ENCODE results near the gene EVL.
"Not testable (repeated sequence)": the region's sequence is repeated elsewhere in the genome, so short reads cannot be mapped to it uniquely, and the experiment has no call there.

Gene EVL

DNA sequence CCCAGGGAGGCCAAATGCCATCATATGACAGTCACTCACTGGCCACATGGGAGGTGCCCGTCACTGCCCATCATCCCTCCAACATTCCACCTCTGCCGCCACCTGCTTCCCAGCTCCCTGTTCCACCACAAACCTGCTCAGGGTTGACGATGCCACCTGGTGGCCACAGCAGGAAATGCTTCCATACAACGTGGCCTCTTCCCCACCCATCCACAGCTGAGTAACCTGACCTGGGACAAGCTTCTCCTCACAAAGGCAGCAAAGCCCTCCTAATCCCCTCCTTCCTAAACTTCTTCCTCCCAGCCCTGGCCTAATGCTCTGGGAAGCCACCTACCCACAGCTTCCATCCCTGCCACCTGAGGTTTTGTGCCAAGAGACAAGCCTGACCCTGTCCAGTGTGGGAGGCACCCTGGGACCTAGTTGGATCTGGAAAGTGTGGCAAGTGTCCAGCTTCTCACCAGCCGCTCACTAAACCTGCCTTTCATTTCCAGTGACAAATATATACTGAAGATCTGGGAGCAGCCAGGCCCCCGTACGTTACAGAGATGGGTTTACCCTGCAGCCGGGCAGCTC lies 89.9 kb downstream of the EVL start:
- FAIRE-seq (no peak), DNase-seq (ENCODE audit: insufficient read length, low spot score) (peak; percentile 51)

DNA sequence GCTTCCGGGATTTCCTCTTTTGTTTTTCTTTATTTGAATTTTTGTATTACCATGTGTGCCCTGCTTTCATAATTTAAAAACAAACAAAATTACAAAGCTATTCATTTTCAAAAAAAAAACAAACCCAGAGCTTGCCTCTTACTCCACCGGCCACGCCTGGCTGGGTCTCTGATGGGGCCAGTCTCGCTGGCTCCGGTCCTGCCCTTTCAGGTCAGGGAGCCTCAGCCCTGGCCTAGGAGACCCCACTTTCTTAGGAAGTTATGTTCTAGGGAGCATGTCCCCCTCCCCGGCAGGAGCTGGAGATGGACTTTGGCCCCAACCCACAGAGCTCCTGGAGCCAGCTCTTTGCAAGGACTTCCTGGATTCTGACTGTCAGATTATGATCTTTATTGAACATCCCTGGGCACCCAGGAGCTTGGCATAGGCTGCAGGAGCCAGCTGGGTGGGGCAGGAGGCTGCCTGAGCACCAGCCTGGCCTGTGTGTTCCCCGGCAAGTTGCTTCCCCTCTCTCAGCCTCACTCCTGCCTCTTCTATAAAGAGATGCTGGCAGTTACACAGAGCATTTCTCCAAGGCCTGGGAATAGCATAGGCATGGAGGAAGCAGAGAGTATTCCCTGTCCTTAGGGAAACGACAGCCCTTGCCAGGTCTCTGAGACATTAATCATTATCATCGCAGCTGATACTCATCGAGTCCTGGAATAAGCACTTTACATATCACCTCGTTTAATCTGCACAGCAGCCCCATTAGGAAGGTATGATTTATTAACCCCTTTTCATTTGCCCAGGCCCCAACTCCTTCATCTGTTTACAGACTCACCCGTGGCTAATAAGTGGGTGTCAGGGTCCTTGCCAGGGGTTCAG lies 90.8 kb downstream of the EVL start:
- FAIRE-seq: no peak
- no peak for DNase-seq (ENCODE audit: insufficient read length, low spot score)
- TF ChIP-seq, protein P1, sequence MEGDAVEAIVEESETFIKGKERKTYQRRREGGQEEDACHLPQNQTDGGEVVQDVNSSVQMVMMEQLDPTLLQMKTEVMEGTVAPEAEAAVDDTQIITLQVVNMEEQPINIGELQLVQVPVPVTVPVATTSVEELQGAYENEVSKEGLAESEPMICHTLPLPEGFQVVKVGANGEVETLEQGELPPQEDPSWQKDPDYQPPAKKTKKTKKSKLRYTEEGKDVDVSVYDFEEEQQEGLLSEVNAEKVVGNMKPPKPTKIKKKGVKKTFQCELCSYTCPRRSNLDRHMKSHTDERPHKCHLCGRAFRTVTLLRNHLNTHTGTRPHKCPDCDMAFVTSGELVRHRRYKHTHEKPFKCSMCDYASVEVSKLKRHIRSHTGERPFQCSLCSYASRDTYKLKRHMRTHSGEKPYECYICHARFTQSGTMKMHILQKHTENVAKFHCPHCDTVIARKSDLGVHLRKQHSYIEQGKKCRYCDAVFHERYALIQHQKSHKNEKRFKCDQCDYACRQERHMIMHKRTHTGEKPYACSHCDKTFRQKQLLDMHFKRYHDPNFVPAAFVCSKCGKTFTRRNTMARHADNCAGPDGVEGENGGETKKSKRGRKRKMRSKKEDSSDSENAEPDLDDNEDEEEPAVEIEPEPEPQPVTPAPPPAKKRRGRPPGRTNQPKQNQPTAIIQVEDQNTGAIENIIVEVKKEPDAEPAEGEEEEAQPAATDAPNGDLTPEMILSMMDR (IDR thresholded peaks at IDR 0.05; ENCODE audit: insufficient read depth, missing control alignments): no peak

More for the DNA sequence above, 89.9 kb downstream of the EVL start:
- TF ChIP-seq, protein P1 (IDR thresholded peaks at IDR 0.05; ENCODE audit: insufficient read depth, missing control alignments): peak; percentile 38

DNA sequence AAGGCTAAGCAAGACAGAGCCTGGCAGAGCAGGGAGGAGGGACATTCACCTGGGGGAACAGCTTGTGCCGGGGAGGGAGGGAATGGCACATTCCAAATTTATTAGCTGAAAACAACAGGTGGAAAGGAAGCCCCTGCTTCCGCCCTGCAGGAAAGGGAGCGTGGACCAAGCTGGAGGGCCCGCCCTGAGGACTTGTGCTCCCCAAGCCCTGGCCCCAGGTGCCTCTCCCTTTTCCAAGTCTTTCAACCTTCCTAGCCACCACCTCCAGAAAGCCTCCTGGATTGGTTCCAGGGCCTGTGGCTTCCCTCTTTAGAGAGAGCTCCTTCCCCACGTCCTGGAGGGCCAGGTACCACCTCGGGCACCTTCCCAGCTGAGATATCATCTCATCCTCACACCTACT lies 91.6 kb downstream of the EVL start:
- FAIRE-seq (no peak), DNase-seq (ENCODE audit: insufficient read length, low spot score) (no peak)
- TF ChIP-seq, protein P1 (IDR thresholded peaks at IDR 0.05; ENCODE audit: insufficient read depth, missing control alignments): no peak

DNA sequence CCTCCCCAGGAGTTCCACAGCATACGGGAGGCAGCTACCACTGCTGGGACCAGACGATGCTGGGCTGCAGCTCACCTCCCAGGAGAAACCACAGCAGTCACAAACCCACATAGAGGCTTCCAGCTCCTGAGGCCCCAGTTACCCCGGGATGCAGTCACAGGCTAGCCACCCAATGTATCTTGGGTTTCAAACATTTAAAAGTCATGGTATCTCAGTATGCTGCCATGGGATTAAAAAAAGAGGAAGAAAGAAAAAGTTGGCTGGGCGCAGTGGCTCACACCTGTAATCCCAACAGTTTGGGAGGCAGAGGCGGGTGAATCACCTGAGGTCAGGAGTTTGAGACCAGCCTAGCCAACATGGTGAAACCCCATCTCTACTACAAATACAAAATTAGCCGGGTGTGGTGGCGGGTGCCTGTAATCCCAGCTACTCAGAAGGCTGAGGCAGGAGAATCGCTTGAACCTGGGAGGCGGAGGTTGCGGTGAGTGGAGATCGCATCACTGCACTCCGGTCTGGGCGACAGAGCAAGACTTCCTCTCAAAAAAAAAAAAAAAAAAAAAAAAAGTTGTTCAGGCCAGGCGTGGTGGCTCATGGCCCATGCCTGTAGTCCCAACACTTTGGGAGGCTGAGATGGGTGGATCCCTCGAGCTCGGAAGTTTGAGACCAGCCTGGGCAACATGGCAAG lies 92.5 kb downstream of the EVL start:
- not testable (repeated sequence) for DNase-seq (ENCODE audit: insufficient read length, low spot score); FAIRE-seq

DNA sequence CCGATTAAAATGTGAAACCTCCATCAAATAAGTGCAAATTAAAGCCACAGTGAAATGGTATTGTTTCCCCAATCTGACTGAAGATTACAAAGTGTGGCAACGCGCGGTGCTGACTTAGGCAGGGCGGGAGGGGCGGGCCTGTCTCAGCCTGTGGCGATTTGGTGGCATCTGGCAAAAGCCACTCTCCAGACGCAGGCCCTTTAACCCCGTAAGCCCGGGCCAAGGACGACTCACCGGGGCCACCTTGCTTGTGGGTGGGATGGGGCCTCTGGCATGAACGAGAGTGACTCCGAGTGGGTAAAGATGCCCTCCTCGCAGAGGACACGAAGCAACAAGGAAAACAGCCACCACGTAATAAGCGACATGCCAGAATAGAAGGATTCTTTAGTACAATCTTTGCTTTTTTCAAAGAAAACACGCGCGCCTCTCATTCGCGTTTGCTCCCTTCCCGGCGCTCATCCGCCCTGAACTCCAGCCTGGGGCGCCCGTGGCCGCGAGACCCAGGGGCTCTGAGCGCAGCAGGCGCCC lies 93.4 kb downstream of the EVL start:
- FAIRE-seq: no peak
- TF ChIP-seq, protein P1 (IDR thresholded peaks at IDR 0.05; ENCODE audit: insufficient read depth, missing control alignments): no peak
- DNase-seq (ENCODE audit: insufficient read length, low spot score): no peak

DNA sequence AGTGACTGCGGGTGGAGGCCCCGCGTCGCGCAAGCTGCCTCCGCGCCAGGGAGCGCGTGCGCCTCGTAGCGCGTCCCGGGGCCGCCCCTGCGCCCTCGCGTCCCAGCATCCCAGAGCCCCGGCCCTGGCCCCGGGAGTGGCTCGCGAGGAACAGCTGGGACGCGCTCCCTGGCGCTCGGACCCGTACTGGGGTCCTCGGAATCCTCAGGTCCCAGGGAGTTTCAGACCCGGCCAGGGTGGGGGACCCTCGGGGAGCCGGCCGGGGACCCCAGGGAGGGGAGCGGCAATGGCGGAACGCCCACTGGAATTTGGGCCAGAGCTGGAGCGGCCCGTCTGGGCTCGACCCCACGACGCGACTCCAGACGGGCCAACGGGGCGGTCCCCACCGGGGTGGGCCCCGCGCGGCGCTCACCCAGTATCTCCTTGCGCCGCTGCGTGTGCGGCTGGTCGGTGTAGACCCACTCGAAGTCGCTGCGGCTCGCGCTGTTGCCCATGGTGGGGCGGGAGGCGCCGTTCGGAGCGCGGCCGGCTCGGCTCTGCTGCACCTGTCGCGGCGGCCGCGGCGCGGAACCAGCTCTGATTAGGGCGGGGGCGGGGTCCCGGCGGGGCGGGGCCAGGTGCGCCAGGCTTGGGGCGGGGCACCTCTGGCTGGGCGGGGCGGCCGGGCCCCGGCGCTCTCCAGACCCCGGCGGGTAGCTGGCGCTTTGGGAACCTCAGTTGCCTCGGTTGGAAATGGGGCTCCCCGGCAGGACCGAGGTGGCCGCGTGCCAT lies 94.1 kb downstream of the EVL start, which contains the start of gene DEGS2:
DEGS2 (minus strand) TSS at position 552 of the 771 bp plus-strand sequence; CDS start at position 494, 58 bp downstream.
- TF ChIP-seq, protein P1 (IDR thresholded peaks at IDR 0.05; ENCODE audit: insufficient read depth, missing control alignments): no peak
- DNase-seq (ENCODE audit: insufficient read length, low spot score) (peak; percentile 65), FAIRE-seq (no peak)

All from D721Med (cell line).